Coronary artery (tissue), 2 donors: Measurements from ENCODE around the gene MYO5C.
"Not testable (repeated sequence)": the region's sequence is repeated elsewhere in the genome, so short reads cannot be mapped to it uniquely, and the experiment has no call there.

ENCODE experiments used
- DNase-seq: peaks from one replicate; pipeline ENCODE4 v3.0.0-alpha.2; 2017; ENCODE audit warnings: low spot score
- H3K27ac ChIP-seq, 2 donors: fragments of 200-600 bp; sonication (generic); one replicate each; pipeline ENCODE4 v1.5.1; 2016 to 2019
- H3K4me3 ChIP-seq: fragments of 200-600 bp; sonication (generic); 2 replicates; pipeline ENCODE4 v1.5.1; 2016; ENCODE audit warnings: mild to moderate bottlenecking, moderate library complexity
- CTCF ChIP-seq: fragments of 200-600 bp; sonication (generic); IDR thresholded peaks from one replicate; pipeline ENCODE4 v1.5.1; 2019; ENCODE audit warnings: antibody characterized with exemption

The MYO5C gene

GRCh38 chr15:52179278-52180195, 116.1 kb downstream of the MYO5C start:
- no peak for TF ChIP-seq CTCF
- H3K27ac ChIP-seq: peak overlapping the region; percentile 89 to 95

GRCh38 chr15:52178765-52179164, 116.8 kb downstream of the MYO5C start:
- peak overlapping the region in 1 of 2 donors; percentile 95 for H3K27ac ChIP-seq
- no peak for TF ChIP-seq CTCF
- H3K4me3 ChIP-seq: peak overlapping the region; percentile 97
- DNase-seq: no peak

More at GRCh38 chr15:52179278-52180195, 116.1 kb downstream of the MYO5C start:
- DNase-seq: peak; percentile 88
- peak overlapping the region; percentile 97 for H3K4me3 ChIP-seq

- H3K27ac ChIP-seq: no peak overlapping the region
- DNase-seq: no peak
- H3K4me3 ChIP-seq: no peak overlapping the region
- TF ChIP-seq CTCF: no peak
Observed at GRCh38 chr15:52172869-52173268, 122.7 kb downstream of the MYO5C start.

- DNase-seq: no peak
- no peak overlapping the region for H3K4me3 ChIP-seq
- TF ChIP-seq CTCF: no peak
- H3K27ac ChIP-seq: no peak overlapping the region
Observed at GRCh38 chr15:52171807-52172206, 123.8 kb downstream of the MYO5C start.

GRCh38 chr15:52171386-52171785, 124.2 kb downstream of the MYO5C start:
- no peak for TF ChIP-seq CTCF

GRCh38 chr15:52170199-52170598, 125.4 kb downstream of the MYO5C start:
- not testable (repeated sequence) for H3K27ac ChIP-seq, DNase-seq, H3K4me3 ChIP-seq

More at GRCh38 chr15:52171386-52171785, 124.2 kb downstream of the MYO5C start:
- no peak overlapping the region for H3K27ac ChIP-seq
- H3K4me3 ChIP-seq: no peak overlapping the region
- DNase-seq: no peak

- not testable (repeated sequence) for H3K27ac ChIP-seq, DNase-seq, H3K4me3 ChIP-seq
Observed at GRCh38 chr15:52165494-52166131, 130.0 kb downstream of the MYO5C start.
